IPS-15b (cell line): ENCODE data around the gene THOP1.

Experiments used
- H3K27me3 ChIP-seq: one replicate; pipeline ENCODE4 v1.6.1; 2013; ENCODE audit warnings: low read length; ENCODE audit not compliant: control insufficient read depth, insufficient read depth
- H3K36me3 ChIP-seq: one replicate; pipeline ENCODE4 v1.6.1; 2013; ENCODE audit warnings: low read length; ENCODE audit not compliant: control insufficient read depth, insufficient read depth
- H3K4me1 ChIP-seq: one replicate; pipeline ENCODE4 v1.6.1; 2013; ENCODE audit warnings: mild to moderate bottlenecking, low read length; ENCODE audit not compliant: control insufficient read depth, insufficient read depth
- H3K4me3 ChIP-seq: one replicate; pipeline ENCODE4 v1.5.1; 2013; ENCODE audit warnings: low read depth, low read length
- H3K9ac ChIP-seq: one replicate; pipeline ENCODE4 v1.6.1; 2013; ENCODE audit warnings: low read depth, mild to moderate bottlenecking, low read length
- H3K9me3 ChIP-seq: one replicate; pipeline ENCODE4 v1.6.1; 2013; ENCODE audit warnings: mild to moderate bottlenecking, low read length; ENCODE audit not compliant: control insufficient read depth, insufficient read depth

The THOP1 gene

DNA sequence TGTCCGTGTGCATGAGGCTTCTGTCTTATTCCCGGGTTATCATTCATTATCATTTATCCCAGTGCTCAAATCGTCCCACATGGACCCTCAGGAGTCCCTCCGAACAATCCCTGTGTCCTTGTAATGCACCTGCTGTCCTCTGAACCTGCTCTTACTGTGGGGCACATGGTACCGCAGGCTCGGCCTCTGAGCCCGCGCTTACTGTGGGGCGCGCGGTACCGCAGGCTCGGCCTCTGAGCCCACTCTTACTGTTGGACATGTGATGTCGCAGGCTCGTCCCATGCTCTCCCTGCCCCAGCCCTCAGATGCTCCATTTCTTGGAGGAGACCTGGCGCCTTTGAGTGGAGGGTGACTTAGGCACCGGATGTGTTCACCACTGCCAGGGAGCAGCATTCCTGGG is 17.5 kb downstream of the THOP1 start:
- Histone ChIP-seq H3K4me3 (no peak overlapping the region), H3K36me3 (peaks cover 73% of the 10 kb centered on the region), H3K27me3 (no peaks in the 10 kb centered on the region), H3K9me3 (no peaks in the 10 kb centered on the region), H3K9ac (no peak overlapping the region), H3K4me1 (no peaks in the 10 kb centered on the region)

DNA sequence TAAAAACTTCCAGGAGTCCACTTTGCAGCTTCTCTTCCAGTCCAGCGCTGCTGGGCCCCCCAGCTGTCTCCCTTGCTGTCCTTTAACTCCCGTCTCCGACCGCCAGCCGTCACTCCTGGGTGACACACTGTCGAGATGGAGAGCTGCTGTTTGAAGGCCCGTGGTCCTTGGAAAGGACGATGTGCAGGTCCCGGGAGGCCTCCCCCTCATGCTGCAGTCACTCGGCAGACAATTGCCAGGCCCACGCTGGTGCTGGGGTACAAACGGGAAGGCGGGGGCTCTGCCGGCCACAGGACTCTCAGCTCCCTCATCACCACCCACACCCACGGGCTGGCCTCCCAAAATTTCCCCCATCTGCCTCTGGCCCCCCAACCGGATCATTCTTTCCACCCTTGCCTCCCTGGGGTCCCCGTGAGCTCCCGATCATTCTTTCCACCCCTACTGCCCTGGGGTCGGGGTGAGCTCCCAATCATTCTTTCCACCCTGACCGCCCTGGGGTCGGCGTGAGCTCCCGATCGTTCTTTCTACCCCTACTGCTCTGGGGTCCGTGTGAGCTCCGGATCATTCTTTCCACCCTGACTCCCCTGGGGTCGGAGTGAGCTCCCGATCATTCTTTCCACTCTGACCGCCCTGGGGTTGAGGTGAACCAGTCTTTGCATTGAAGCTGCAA is 18.3 kb downstream of the THOP1 start:
- Histone ChIP-seq H3K4me3 (no peak overlapping the region), H3K9ac (no peak overlapping the region), H3K27me3 (no peaks in the 10 kb centered on the region), H3K9me3 (no peaks in the 10 kb centered on the region), H3K36me3 (peaks cover 78% of the 10 kb centered on the region), H3K4me1 (no peaks in the 10 kb centered on the region)

DNA sequence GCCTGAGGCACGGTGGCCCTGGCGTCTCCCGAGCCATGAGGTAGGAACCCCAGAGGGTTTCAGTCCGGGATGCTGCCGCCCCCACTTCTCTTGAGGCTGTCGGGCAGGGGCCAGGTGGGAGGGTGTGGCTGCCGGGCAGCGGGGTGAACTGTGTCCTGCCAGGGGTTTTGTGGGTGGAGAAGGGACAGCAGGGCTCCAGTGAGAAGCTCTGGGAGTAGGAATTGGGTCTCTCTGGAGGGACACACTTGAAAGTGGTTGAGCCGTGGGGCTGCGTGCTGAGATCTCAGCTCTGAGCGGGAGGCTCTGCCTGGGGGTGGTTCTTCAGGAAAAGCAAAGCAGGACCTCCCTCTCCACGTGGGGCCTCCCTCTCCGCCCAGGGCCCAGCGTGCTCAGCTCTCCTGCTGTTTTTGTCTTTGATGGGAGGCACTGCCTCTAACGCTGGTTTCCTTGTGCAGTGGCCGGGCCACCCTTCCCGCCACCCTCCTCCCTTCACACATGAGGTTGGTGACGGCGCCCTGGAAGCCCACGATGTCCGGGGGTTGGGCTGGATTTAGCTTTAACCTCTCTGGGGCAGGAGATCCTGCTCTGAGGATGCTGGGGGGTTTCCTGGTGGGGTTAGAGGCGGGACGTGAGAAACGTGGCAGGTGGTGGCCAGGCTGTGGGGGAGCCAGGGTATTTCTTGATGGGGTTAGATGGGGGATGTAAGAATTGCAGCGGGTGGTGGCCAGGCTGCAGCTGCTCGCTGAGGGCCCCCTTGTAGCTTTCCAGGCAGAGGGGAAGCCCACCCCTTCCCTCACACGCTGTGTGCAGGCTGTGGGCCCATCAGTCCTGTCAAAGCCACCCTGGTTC is 19.1 kb downstream of the THOP1 start:
- Histone ChIP-seq H3K9me3 (no peaks in the 10 kb centered on the region), H3K36me3 (peaks cover 82% of the 10 kb centered on the region), H3K27me3 (no peaks in the 10 kb centered on the region), H3K9ac (no peak overlapping the region), H3K4me1 (no peaks in the 10 kb centered on the region), H3K4me3 (no peak overlapping the region)

DNA sequence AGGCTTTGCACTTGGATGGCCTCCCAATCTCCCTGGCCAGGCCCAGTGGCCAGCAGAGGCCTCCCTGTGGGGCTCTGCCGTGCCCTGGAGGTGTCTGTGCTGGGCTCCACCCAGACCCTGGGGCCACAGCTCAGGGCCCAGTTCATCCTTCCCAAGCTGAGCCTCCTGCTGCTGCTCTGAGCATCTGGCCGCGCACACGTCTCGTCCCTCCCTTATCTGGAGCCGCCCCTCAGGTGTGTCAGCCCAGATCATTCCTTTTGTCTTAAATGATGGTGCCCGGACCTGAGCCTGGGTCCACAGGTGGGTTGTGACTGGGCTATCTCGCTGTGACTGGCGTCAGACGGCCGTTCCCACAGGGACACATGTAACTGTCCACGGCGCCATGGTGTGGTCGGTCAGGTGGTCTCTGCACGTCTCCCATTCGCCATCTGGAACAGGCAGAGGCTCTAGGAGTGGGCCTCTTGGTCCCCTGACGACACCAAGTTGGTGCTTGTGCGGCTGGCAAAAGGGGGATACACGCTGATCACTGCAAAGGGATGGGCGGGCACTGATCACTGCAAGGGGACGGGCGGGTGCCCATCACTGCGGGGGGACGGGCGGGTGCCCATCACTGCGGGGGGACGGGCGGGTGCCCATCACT is 20.1 kb downstream of the THOP1 start:
- H3K9me3 ChIP-seq, result no peaks in the 10 kb centered on the region
- H3K9ac ChIP-seq, result no peak overlapping the region
- H3K27me3 ChIP-seq, result no peaks in the 10 kb centered on the region
- peaks cover 83% of the 10 kb centered on the region for H3K36me3 ChIP-seq
- no peak overlapping the region for H3K4me3 ChIP-seq
- H3K4me1 ChIP-seq, result no peaks in the 10 kb centered on the region

DNA sequence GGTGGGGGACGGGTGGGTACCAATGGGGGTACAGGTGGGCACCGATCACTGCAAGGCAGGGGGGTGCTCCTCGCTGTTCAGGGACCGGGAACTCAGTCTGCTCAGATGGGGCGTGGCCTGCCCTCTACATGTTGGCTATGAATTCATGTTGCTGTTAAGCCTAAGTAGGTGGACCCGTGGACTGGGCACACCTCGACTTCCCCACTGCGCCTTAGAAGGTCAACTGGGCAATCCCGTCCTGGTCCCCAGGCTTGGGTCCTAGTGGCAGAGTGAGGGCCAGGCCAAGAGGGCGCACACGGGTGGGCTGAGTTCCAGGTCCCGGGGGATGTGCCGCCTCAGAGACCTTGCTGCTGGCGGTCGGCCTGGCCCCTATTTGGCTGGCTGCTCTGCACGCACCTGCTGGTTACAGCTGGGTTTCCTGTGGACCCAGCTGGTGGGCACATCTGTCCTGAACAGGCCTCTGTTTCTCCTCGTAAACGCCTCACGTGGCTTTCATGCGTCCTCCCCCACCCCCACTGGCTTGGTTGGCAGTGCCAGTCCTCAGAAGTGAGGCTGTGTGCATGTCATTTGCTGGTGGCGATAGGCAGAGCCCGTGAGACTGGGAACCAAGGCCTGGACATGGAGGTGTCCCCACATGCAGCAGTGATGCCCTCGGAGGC is 20.8 kb downstream of the THOP1 start:
- no peaks in the 10 kb centered on the region for H3K9me3 ChIP-seq
- H3K4me3 ChIP-seq, result no peak overlapping the region
- no peak overlapping the region for H3K9ac ChIP-seq
- peaks cover 83% of the 10 kb centered on the region for H3K36me3 ChIP-seq
- H3K27me3 ChIP-seq, result no peaks in the 10 kb centered on the region
- no peaks in the 10 kb centered on the region for H3K4me1 ChIP-seq

DNA sequence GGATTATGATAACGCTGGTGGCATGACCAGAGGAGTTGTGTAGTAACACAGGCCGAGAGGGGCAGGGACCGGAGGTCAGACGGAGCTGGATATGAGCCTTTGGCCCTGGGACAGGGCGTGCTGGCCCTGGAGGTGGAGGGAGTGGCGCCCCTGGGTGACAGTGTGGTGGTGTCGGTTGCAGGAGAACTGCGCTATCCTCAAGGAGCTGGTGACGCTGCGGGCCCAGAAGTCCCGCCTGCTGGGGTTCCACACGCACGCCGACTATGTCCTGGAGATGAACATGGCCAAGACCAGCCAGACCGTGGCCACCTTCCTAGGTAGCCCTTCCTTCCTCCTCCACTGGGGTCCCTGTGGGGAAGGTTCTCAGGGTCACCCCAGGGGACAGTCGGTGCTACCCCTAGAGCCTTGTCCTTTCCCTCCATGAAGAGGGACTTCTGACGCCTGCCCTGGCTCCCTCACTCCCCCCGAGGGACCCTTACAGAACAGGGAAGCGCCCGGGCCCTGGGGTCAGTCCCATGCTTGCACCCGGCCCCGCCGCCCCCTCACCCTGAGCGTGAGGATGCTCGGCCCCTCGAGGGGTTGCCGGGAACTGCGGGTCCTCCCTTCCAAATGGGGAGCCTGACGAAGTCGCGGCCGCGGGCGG is 21.6 kb downstream of the THOP1 start:
- Histone ChIP-seq H3K27me3 (no peaks in the 10 kb centered on the region), H3K9ac (no peak overlapping the region), H3K4me1 (no peaks in the 10 kb centered on the region), H3K4me3 (no peak overlapping the region), H3K9me3 (no peaks in the 10 kb centered on the region), H3K36me3 (peaks cover 85% of the 10 kb centered on the region)

DNA sequence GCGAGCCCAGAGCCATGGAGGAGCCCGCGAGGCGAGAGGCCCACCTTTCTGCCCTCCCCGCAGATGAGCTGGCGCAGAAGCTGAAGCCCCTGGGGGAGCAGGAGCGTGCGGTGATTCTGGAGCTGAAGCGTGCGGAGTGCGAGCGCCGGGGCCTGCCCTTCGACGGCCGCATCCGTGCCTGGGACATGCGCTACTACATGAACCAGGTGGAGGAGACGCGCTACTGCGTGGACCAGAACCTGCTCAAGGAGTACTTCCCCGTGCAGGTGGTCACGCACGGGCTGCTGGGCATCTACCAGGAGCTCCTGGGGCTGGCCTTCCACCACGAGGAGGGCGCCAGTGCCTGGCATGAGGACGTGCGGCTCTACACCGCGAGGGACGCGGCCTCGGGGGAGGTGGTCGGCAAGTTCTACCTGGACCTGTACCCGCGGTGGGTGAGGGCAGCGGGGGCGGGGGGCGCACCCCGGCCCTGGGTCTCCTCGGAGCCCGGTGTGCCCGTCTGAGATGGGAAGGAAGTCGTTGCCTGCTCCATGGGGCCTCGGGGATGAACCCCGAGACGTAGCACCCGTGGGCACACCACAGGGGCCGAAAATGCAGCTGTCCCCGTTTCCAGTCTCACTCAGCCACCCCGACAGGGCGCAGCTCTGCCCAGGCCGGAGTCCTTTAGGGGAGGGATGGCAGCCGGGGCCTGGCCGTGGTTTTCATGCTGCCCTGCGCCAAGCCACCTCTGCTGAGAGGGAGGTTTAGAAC is 22.3 kb downstream of the THOP1 start:
- no peak overlapping the region for H3K4me3 ChIP-seq
- H3K27me3 ChIP-seq, result no peaks in the 10 kb centered on the region
- peaks cover 85% of the 10 kb centered on the region for H3K36me3 ChIP-seq
- H3K9ac ChIP-seq, result no peak overlapping the region
- H3K4me1 ChIP-seq, result no peaks in the 10 kb centered on the region
- no peaks in the 10 kb centered on the region for H3K9me3 ChIP-seq

DNA sequence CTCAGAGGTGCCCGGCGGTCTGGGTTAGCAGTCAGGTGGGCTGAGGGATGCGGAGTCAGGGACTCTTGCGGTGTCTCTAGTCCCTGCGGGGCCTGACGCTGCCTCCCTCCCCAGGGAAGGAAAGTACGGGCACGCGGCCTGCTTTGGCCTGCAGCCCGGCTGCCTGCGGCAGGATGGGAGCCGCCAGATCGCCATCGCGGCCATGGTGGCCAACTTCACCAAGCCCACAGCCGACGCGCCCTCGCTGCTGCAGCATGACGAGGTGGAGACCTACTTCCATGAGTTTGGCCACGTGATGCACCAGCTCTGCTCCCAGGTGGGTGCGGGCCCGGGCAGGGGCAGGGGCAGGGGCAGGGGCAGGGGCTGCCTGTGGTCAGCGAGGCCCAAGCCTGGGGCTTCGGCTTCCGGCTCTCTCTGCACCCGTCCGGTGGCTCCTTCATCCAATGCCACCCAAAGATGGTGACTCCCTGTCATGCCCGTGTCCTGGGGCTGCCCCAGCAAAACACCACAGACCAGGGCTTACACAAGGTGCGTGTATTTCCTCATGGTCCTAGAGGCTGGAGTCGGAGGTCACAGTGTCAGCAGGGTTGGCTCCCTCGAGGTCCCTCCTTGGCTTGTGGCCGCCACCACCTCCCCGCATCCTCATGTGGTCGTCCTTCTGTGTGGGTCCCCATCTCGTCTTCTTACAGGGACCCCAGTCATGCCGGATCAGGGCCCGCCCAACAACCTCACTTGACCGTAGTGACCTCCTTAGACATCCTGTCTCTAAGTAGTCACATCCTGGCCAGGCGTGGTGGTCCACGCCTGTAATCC is 23.0 kb downstream of the THOP1 start:
- Histone ChIP-seq H3K4me3 (no peak overlapping the region), H3K27me3 (no peaks in the 10 kb centered on the region), H3K4me1 (no peaks in the 10 kb centered on the region), H3K36me3 (peaks cover 86% of the 10 kb centered on the region), H3K9ac (no peak overlapping the region), H3K9me3 (no peaks in the 10 kb centered on the region)

DNA sequence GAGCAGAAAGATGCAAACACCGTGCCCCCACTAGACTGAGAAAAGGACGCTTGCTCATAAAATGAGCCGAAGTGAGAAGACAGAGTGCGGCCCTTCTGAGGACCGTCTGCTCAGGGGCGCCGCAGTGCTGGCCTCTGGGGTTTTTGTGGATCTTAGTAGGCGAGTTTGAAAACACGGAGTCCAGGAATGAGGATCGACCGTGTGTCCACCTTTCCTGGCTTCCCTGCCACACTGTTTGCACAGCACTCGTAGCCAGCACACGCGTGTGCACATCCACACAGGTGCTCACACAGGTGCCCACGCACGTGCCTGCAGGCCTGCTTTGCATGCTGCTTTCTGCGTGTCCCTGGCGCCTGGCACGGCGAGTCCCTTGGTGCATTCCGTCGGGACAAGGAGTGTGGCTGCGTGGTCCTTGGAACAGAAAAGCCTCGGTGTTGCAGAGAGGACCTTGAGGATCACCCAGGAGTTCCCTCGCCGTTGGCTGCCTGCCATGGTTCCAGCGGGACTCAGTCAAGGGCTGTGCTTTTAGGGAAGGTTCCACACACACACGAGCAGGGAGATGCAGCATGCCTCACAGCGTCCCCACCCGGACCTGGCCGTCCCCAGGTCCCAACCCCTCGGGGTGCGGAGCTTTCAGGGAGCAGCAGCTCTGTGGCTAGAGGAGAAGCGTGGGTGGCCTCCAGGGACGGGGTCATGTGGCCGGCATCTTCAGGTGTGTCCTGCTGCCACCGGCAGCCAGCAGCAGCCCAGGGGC is 24.3 kb downstream of the THOP1 start:
- no peak overlapping the region for H3K9ac ChIP-seq
- no peaks in the 10 kb centered on the region for H3K27me3 ChIP-seq
- no peaks in the 10 kb centered on the region for H3K9me3 ChIP-seq
- H3K36me3 ChIP-seq, result peaks cover 88% of the 10 kb centered on the region
- no peak overlapping the region for H3K4me3 ChIP-seq
- H3K4me1 ChIP-seq, result no peaks in the 10 kb centered on the region
